GM23338 (cell line): Measurements from ENCODE around the gene GUCD1. TPM values are rescaled to one million over a fixed set of nuclear protein-coding genes. Genes with fewer than 3 reads are reported as not detected.

ENCODE experiments used
- ATAC-seq: fragments of 200-7000 bp; cut with Tn5 transposase; 3 replicates; pipeline ENCODE4 v1.9.1; 2020
- DNase-seq: peaks from one replicate; pipeline ENCODE4 v3.0.0-alpha.2; 2015; ENCODE audit warnings: low spot score
- H2AFZ ChIP-seq: fragments of 200-600 bp; sonication (generic); 2 replicates; pipeline ENCODE4 v1.8.0; 2016; ENCODE audit warnings: antibody characterized with exemption, mild to moderate bottlenecking, moderate library complexity
- H3F3A ChIP-seq: fragments of 200-600 bp; sonication (generic); replicated peaks from 2 replicates; pipeline ENCODE4 v1.8.0; 2017; ENCODE audit warnings: antibody characterized with exemption, mixed run types, low read depth
- H3K27ac ChIP-seq: fragments of 200-600 bp; sonication (generic); 2 replicates; pipeline ENCODE4 v1.6.1; 2016; ENCODE audit warnings: low read depth
- H3K27me3 ChIP-seq: fragments of 200-600 bp; sonication (generic); 2 replicates; pipeline ENCODE4 v1.8.0; 2016; ENCODE audit warnings: mild to moderate bottlenecking, mixed run types, moderate library complexity; ENCODE audit not compliant: insufficient read depth
- H3K36me3 ChIP-seq: fragments of 200-600 bp; sonication (generic); 2 replicates; pipeline ENCODE4 v1.8.0; 2016; ENCODE audit warnings: mild to moderate bottlenecking; ENCODE audit not compliant: insufficient read depth
- H3K4me1 ChIP-seq: fragments of 200-600 bp; sonication (generic); 2 replicates; pipeline ENCODE4 v1.8.0; 2016; ENCODE audit warnings: mild to moderate bottlenecking, moderate library complexity; ENCODE audit not compliant: insufficient read depth
- H3K4me2 ChIP-seq: fragments of 200-600 bp; sonication (generic); 2 replicates; pipeline ENCODE4 v1.7.1; 2017; ENCODE audit warnings: mixed run types
- H3K4me3 ChIP-seq: fragments of 200-600 bp; sonication (generic); 2 replicates; pipeline ENCODE4 v1.6.1; 2016; ENCODE audit warnings: mixed run types
- H3K79me2 ChIP-seq: fragments of 200-600 bp; sonication (generic); replicated peaks from 2 replicates; pipeline ENCODE4 v1.8.0; 2017; ENCODE audit warnings: mild to moderate bottlenecking; ENCODE audit not compliant: insufficient read depth
- H3K9me2 ChIP-seq: fragments of 200-600 bp; sonication (generic); 2 replicates; pipeline ENCODE4 v1.8.0; 2017; ENCODE audit not compliant: insufficient read depth
- H4K20me1 ChIP-seq: fragments of 200-600 bp; sonication (generic); replicated peaks from 2 replicates; pipeline ENCODE4 v1.8.0; 2017; ENCODE audit warnings: mild to moderate bottlenecking; ENCODE audit not compliant: insufficient read depth
- H3K27ac Mint-ChIP-seq: 2 replicates; pipeline ENCODE4 v1.8.0; 2020; ENCODE audit warnings: inconsistent platforms, mild to moderate bottlenecking, moderate library complexity, mixed read lengths
- H3K27me3 Mint-ChIP-seq: 3 replicates; pipeline ENCODE4 v1.8.0; 2022; ENCODE audit warnings: low read depth, mild to moderate bottlenecking, moderate library complexity, mixed read lengths, inconsistent platforms; ENCODE audit not compliant: insufficient read depth, poor library complexity
- H3K36me3 Mint-ChIP-seq: 3 replicates; pipeline ENCODE4 v1.8.0; 2021; ENCODE audit warnings: low read depth, mild to moderate bottlenecking, inconsistent platforms, moderate library complexity, mixed read lengths
- H3K4me1 Mint-ChIP-seq: 3 replicates; pipeline ENCODE4 v1.8.0; 2020; ENCODE audit warnings: mild to moderate bottlenecking, inconsistent platforms, mixed read lengths
- H3K4me3 Mint-ChIP-seq: 3 replicates; pipeline ENCODE4 v1.8.0; 2021; ENCODE audit warnings: moderate library complexity, mild to moderate bottlenecking, inconsistent platforms, mixed read lengths
- H3K9me3 Mint-ChIP-seq: 3 replicates; pipeline ENCODE4 v1.8.0; 2020; ENCODE audit warnings: moderate library complexity, mild to moderate bottlenecking, inconsistent platforms, mixed read lengths
- EZH2 ChIP-seq: fragments of 200-600 bp; sonication (generic); IDR thresholded peaks from one replicate; pipeline ENCODE4 v1.8.0; 2017; ENCODE audit warnings: antibody characterized with exemption, mild to moderate bottlenecking, low read depth; ENCODE audit not compliant: unreplicated experiment
- EZH2phosphoT487 ChIP-seq: fragments of 200-600 bp; sonication (generic); IDR thresholded peaks from one replicate; pipeline ENCODE4 v1.8.1; 2018; ENCODE audit warnings: antibody characterized with exemption; ENCODE audit not compliant: unreplicated experiment
- STAT1 ChIP-seq: IDR thresholded peaks from one replicate; pipeline ENCODE4 v1.6.1; 2016; ENCODE audit warnings: antibody characterized with exemption; ENCODE audit not compliant: unreplicated experiment
- ZNF331 ChIP-seq: fragments of 250-450 bp; sonication (Bioruptor Pico); IDR thresholded peaks from 2 replicates; pipeline ENCODE4 v1.5.0; 2020; ENCODE audit warnings: low read depth, mild to moderate bottlenecking, moderate library complexity
- polyA plus RNA-seq: library from polyadenylated mRNA; unstranded; fragments of >200 nt; fragmentation: Nextera tagmentation; extraction: Ambion mirVana; gene quantifications from 2 replicates; pipeline ENCODE4 v1.2.1, GENCODE V29; 2016
- total RNA-seq: library from RNA; depleted of rRNA; stranded (reverse); fragments of >200 nt; shearing (Covaris generic); gene quantifications from 2 replicates; pipeline ENCODE4 v1.2.3, GENCODE V29; 2014
- TF ChIP-seq, protein P1 (sequence below): IDR thresholded peaks from 2 replicates; pipeline ENCODE4 v1.6.1; 2016; ENCODE audit warnings: antibody characterized with exemption
- TF ChIP-seq, protein P2 (sequence below): IDR thresholded peaks from one replicate; pipeline ENCODE4 v1.6.1; 2018; ENCODE audit warnings: antibody characterized with exemption; ENCODE audit not compliant: unreplicated experiment
- TF ChIP-seq, protein P3 (sequence below): fragments of 250-450 bp; sonication (Bioruptor Pico); IDR thresholded peaks from 2 replicates; pipeline ENCODE4 v1.5.0; 2020; ENCODE audit warnings: mild to moderate bottlenecking, moderate library complexity
- TF ChIP-seq, protein P4 (sequence below), 2 experiments: fragments of 200-600 bp in 1 of 2; sonication (generic) in 1 of 2; conservative IDR thresholded peaks; 2 replicates each; pipeline versions ENCODE4 v1.5.1 to v1.6.1; 2016 to 2017; ENCODE audit warnings: antibody characterized with exemption in 2 of 2, low read depth in 2 of 2, mild to moderate bottlenecking in 2 of 2, moderate library complexity in 1 of 2

The GUCD1 gene
- total and polyA plus RNA-seq, 2 experiments from 2014 or later, result 39.0 to 106 TPM

DNA sequence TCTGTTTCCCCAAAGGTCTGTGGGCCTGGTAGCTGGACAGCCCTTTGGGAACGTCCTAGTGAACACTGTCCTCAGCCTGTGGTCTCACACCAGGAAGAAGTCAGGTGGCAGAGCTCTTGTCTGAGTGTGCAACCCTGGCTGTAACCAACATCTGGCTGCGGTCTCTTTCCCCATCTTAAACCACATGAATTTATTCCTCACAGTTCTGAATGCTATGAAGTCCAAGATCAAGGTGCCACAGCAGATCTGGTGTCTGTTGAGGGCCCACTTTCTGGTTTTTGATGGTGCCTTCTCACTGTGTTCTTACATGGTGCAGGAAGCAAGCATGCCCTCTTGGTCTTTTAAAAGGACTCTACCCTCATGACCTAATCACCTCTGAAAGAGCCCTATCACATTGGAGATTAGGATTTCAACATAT is 57.1 kb downstream of the GUCD1 start:
- Histone ChIP-seq H3K27ac (no peak overlapping the region), H3K36me3 (no peaks in the 10 kb centered on the region; the same call in 1 of the 2 replicates), H3F3A (no peaks in the 10 kb centered on the region; the same call in 1 of the 2 replicates), H3K9me2 (no peaks in the 10 kb centered on the region), H3K79me2 (no peaks in the 10 kb centered on the region), H3K4me1 (peaks cover 6% of the 10 kb centered on the region), H3K27me3 (peaks cover 42% of the 10 kb centered on the region), H2AFZ (no peak overlapping the region), H3K4me3 (no peak overlapping the region), H3K4me2 (no peak overlapping the region), H4K20me1 (no peaks in the 10 kb centered on the region; the same call in 1 of the 2 replicates)
- Mint-ChIP-seq H3K36me3 (peaks cover 6% of the 10 kb centered on the region; the same call in 2 of the 3 replicates), H3K4me3 (no peak overlapping the region), H3K9me3 (peaks cover 12% of the 10 kb centered on the region; the same call in 2 of the 3 replicates), H3K27me3 (peaks cover 32% of the 10 kb centered on the region), H3K4me1 (peaks cover 7% of the 10 kb centered on the region; the same call in 2 of the 3 replicates), H3K27ac (no peak overlapping the region)
- TF ChIP-seq, protein P1, sequence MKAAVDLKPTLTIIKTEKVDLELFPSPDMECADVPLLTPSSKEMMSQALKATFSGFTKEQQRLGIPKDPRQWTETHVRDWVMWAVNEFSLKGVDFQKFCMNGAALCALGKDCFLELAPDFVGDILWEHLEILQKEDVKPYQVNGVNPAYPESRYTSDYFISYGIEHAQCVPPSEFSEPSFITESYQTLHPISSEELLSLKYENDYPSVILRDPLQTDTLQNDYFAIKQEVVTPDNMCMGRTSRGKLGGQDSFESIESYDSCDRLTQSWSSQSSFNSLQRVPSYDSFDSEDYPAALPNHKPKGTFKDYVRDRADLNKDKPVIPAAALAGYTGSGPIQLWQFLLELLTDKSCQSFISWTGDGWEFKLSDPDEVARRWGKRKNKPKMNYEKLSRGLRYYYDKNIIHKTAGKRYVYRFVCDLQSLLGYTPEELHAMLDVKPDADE, result no peak
- TF ChIP-seq STAT1 (no peak), ZNF331 (CRISPR knock-in tag) (no peak), EZH2phosphoT487 (no peak), EZH2 (no peak)
- TF ChIP-seq, protein P2, sequence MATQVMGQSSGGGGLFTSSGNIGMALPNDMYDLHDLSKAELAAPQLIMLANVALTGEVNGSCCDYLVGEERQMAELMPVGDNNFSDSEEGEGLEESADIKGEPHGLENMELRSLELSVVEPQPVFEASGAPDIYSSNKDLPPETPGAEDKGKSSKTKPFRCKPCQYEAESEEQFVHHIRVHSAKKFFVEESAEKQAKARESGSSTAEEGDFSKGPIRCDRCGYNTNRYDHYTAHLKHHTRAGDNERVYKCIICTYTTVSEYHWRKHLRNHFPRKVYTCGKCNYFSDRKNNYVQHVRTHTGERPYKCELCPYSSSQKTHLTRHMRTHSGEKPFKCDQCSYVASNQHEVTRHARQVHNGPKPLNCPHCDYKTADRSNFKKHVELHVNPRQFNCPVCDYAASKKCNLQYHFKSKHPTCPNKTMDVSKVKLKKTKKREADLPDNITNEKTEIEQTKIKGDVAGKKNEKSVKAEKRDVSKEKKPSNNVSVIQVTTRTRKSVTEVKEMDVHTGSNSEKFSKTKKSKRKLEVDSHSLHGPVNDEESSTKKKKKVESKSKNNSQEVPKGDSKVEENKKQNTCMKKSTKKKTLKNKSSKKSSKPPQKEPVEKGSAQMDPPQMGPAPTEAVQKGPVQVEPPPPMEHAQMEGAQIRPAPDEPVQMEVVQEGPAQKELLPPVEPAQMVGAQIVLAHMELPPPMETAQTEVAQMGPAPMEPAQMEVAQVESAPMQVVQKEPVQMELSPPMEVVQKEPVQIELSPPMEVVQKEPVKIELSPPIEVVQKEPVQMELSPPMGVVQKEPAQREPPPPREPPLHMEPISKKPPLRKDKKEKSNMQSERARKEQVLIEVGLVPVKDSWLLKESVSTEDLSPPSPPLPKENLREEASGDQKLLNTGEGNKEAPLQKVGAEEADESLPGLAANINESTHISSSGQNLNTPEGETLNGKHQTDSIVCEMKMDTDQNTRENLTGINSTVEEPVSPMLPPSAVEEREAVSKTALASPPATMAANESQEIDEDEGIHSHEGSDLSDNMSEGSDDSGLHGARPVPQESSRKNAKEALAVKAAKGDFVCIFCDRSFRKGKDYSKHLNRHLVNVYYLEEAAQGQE, result no peak
- TF ChIP-seq, protein P3, sequence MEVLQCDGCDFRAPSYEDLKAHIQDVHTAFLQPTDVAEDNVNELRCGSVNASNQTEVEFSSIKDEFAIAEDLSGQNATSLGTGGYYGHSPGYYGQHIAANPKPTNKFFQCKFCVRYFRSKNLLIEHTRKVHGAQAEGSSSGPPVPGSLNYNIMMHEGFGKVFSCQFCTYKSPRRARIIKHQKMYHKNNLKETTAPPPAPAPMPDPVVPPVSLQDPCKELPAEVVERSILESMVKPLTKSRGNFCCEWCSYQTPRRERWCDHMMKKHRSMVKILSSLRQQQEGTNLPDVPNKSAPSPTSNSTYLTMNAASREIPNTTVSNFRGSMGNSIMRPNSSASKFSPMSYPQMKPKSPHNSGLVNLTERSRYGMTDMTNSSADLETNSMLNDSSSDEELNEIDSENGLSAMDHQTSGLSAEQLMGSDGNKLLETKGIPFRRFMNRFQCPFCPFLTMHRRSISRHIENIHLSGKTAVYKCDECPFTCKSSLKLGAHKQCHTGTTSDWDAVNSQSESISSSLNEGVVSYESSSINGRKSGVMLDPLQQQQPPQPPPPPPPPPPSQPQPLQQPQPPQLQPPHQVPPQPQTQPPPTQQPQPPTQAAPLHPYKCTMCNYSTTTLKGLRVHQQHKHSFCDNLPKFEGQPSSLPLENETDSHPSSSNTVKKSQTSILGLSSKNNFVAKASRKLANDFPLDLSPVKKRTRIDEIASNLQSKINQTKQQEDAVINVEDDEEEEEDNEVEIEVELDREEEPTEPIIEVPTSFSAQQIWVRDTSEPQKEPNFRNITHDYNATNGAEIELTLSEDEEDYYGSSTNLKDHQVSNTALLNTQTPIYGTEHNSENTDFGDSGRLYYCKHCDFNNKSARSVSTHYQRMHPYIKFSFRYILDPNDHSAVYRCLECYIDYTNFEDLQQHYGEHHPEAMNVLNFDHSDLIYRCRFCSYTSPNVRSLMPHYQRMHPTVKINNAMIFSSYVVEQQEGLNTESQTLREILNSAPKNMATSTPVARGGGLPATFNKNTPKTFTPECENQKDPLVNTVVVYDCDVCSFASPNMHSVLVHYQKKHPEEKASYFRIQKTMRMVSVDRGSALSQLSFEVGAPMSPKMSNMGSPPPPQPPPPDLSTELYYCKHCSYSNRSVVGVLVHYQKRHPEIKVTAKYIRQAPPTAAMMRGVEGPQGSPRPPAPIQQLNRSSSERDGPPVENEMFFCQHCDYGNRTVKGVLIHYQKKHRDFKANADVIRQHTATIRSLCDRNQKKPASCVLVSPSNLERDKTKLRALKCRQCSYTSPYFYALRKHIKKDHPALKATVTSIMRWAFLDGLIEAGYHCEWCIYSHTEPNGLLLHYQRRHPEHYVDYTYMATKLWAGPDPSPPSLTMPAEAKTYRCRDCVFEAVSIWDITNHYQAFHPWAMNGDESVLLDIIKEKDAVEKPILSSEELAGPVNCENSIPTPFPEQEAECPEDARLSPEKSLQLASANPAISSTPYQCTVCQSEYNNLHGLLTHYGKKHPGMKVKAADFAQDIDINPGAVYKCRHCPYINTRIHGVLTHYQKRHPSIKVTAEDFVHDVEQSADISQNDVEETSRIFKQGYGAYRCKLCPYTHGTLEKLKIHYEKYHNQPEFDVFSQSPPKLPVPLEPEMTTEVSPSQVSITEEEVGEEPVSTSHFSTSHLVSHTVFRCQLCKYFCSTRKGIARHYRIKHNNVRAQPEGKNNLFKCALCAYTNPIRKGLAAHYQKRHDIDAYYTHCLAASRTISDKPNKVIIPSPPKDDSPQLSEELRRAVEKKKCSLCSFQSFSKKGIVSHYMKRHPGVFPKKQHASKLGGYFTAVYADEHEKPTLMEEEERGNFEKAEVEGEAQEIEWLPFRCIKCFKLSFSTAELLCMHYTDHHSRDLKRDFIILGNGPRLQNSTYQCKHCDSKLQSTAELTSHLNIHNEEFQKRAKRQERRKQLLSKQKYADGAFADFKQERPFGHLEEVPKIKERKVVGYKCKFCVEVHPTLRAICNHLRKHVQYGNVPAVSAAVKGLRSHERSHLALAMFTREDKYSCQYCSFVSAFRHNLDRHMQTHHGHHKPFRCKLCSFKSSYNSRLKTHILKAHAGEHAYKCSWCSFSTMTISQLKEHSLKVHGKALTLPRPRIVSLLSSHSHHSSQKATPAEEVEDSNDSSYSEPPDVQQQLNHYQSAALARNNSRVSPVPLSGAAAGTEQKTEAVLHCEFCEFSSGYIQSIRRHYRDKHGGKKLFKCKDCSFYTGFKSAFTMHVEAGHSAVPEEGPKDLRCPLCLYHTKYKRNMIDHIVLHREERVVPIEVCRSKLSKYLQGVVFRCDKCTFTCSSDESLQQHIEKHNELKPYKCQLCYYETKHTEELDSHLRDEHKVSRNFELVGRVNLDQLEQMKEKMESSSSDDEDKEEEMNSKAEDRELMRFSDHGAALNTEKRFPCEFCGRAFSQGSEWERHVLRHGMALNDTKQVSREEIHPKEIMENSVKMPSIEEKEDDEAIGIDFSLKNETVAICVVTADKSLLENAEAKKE, result no peak
- TF ChIP-seq, protein P4, sequence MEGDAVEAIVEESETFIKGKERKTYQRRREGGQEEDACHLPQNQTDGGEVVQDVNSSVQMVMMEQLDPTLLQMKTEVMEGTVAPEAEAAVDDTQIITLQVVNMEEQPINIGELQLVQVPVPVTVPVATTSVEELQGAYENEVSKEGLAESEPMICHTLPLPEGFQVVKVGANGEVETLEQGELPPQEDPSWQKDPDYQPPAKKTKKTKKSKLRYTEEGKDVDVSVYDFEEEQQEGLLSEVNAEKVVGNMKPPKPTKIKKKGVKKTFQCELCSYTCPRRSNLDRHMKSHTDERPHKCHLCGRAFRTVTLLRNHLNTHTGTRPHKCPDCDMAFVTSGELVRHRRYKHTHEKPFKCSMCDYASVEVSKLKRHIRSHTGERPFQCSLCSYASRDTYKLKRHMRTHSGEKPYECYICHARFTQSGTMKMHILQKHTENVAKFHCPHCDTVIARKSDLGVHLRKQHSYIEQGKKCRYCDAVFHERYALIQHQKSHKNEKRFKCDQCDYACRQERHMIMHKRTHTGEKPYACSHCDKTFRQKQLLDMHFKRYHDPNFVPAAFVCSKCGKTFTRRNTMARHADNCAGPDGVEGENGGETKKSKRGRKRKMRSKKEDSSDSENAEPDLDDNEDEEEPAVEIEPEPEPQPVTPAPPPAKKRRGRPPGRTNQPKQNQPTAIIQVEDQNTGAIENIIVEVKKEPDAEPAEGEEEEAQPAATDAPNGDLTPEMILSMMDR (conservative IDR thresholded peaks at IDR 0.05; ENCODE audit: low read depth in 2 of 2), result no peak
- ATAC-seq (no peak), DNase-seq (no peak)
